ENCODE data around the gene PPARD. TPM values are rescaled to one million over a fixed set of nuclear protein-coding genes. Genes with fewer than 3 reads are reported as not detected.

PPARD gene
- total and polyA plus RNA-seq, 2 of the 13 experiments (the other 11 are each of a cell fraction or from before 2014, with no cell fraction given): 6.1 to 13.3 TPM

DNA sequence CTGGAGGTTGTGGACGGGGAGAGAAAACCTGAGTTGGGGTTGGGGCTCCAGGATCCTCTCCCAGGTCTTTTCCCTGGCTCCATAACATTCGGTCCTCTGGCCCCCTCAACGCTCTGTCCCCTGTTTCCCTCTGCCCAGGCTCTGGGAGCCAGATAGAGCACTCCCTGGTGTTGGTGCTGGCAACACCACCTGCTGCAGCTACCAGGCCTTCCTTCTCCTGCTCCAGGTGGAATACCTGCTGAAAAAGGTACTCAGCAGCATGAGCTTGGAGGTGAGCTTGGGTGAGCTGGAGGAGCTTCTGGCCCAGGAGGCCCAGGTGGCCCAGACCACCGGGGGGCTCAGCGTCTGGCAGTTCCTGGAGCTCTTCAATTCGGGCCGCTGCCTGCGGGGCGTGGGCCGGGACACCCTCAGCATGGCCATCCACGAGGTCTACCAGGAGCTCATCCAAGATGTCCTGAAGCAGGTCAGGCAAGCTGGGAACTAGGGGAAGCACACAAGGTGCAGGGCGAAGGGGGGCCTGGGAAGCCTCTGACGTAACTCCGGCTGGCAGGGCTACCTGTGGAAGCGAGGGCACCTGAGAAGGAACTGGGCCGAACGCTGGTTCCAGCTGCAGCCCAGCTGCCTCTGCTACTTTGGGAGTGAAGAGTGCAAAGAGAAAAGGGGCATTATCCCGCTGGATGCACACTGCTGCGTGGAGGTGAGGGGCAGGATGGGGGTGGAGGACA lies 30.1 kb upstream of the PPARD start:
- Histone ChIP-seq H3K79me2 (ENCODE audit: insufficient read depth, low read length) (no peaks in the 10 kb centered on the region), H3K9me3 (ENCODE audit: low read length) (no peaks in the 10 kb centered on the region), H3K36me3 (replicated peaks in 1 of 2; ENCODE audit: control insufficient read depth in 1 of 2, insufficient read depth in 2 of 2, low read length in 2 of 2) (no peaks in the 10 kb centered on the region), H3K27me3 (ENCODE audit: control insufficient read depth in 1 of 2, insufficient read depth in 2 of 2, low read length in 2 of 2) (no peaks in the 10 kb centered on the region), H2AFZ (ENCODE audit: low read length) (no peak overlapping the region), H3K27ac (ENCODE audit: extremely low read length, insufficient read depth, low read length) (no peak overlapping the region), H4K20me1 (ENCODE audit: insufficient read depth, low read length) (no peaks in the 10 kb centered on the region), H3K9ac (ENCODE audit: insufficient read depth, low read depth, low read length) (no peak overlapping the region), H3K4me2 (ENCODE audit: low read depth, low read length) (no peak overlapping the region), H3K4me1 (ENCODE audit: insufficient read depth, low read length) (peaks cover 3% of the 10 kb centered on the region), H3K4me3 (replicated peaks in 1 of 3; ENCODE audit: insufficient read depth in 1 of 3, low read depth in 2 of 3, low read length in 3 of 3) (no peak overlapping the region)
- FAIRE-seq (no peak), DNase-seq (ENCODE audit: low spot score) (no peak), ATAC-seq (peak; percentile 47; the same call in 2 of the 3 replicates)
- intact Hi-C loops (cut with micrococcal nuclease; ENCODE audit: unreplicated experiment) (no loop called here), in situ Hi-C loops (cut with HindIII; ENCODE audit: extremely low pct_ligation_motif_present, low pct_unique_long_range_greater_than_20kb) (loop anchor here (10.0 kb wide), 1 partner anchor 423 kb away; the partner anchor contains the start of gene ARMC12)
- ChIA-PET POLR2A (interaction anchor here (1.3 kb wide), 1 partner anchor 9 kb away, joined by 3 read pairs; no protein-coding TSS in a partner anchor), CTCF (ENCODE audit: low intra/inter-chr PET ratio, low total read pairs) (no interaction called here)
- WGBS (ENCODE audit: low lambda C conversion rate): 75% methylated on average over 12 of the region's 19 CpGs
- no TSS peak for BruUV-seq (replicated peaks)
- no peak for TF ChIP-seq TARDBP (CRISPR knock-in tag; IDR thresholded peaks at IDR 0.05)

- H2AFZ ChIP-seq (ENCODE audit: low read length): no peak overlapping the region
- H3K4me2 ChIP-seq (ENCODE audit: low read depth, low read length): no peak overlapping the region
- no peaks in the 10 kb centered on the region for H3K79me2 ChIP-seq (ENCODE audit: insufficient read depth, low read length)
- ChIA-PET CTCF (ENCODE audit: low intra/inter-chr PET ratio, low total read pairs) (no interaction called here), POLR2A (interaction anchor here (1.3 kb wide), 1 partner anchor 10 kb away, joined by 3 read pairs; no protein-coding TSS in a partner anchor)
- in situ Hi-C loops (cut with HindIII; ENCODE audit: extremely low pct_ligation_motif_present, low pct_unique_long_range_greater_than_20kb): loop anchor here (10.0 kb wide), 1 partner anchor 422 kb away; the partner anchor contains the start of gene ARMC12
- no peak overlapping the region for H3K9ac ChIP-seq (ENCODE audit: insufficient read depth, low read depth, low read length)
- H3K4me1 ChIP-seq (ENCODE audit: insufficient read depth, low read length): peaks cover 9% of the 10 kb centered on the region
- H3K27me3 ChIP-seq (ENCODE audit: control insufficient read depth in 1 of 2, insufficient read depth in 2 of 2, low read length in 2 of 2): no peaks in the 10 kb centered on the region
- no TSS peak for BruUV-seq (replicated peaks)
- no peak overlapping the region for H3K4me3 ChIP-seq (replicated peaks in 1 of 3; ENCODE audit: insufficient read depth in 1 of 3, low read depth in 2 of 3, low read length in 3 of 3)
- 50% methylated on average over 2 of the region's 2 CpGs for WGBS (ENCODE audit: low lambda C conversion rate)
- intact Hi-C loops (cut with micrococcal nuclease; ENCODE audit: unreplicated experiment): no loop called here
- TF ChIP-seq MAFK (conservative IDR thresholded peaks at IDR 0.05 in 1 of 2, IDR thresholded peaks at IDR 0.05 in 1 of 2; ENCODE audit: low read length in 2 of 2) (0 out of 4 replicates have a peak, but pooled peaks of 1 of the 2 experiments have one; percentile 1), ZNF589 (CRISPR knock-in tag; conservative IDR thresholded peaks at IDR 0.05) (no peak), HNRNPK (IDR thresholded peaks at IDR 0.05; ENCODE audit: low read depth, low read length, poor library complexity, severe bottlenecking) (peak; percentile 34)
- TF ChIP-seq, protein P1, sequence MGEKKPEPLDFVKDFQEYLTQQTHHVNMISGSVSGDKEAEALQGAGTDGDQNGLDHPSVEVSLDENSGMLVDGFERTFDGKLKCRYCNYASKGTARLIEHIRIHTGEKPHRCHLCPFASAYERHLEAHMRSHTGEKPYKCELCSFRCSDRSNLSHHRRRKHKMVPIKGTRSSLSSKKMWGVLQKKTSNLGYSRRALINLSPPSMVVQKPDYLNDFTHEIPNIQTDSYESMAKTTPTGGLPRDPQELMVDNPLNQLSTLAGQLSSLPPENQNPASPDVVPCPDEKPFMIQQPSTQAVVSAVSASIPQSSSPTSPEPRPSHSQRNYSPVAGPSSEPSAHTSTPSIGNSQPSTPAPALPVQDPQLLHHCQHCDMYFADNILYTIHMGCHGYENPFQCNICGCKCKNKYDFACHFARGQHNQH (CRISPR knock-in tag; IDR thresholded peaks at IDR 0.05): no peak
- DNase-seq (ENCODE audit: low spot score) (no peak), ATAC-seq (no peak), FAIRE-seq (no peak)
- H3K9me3 ChIP-seq (ENCODE audit: low read length): no peaks in the 10 kb centered on the region
- H4K20me1 ChIP-seq (ENCODE audit: insufficient read depth, low read length): no peaks in the 10 kb centered on the region
- H3K27ac ChIP-seq (ENCODE audit: extremely low read length, insufficient read depth, low read length): no peak overlapping the region
- H3K36me3 ChIP-seq (replicated peaks in 1 of 2; ENCODE audit: control insufficient read depth in 1 of 2, insufficient read depth in 2 of 2, low read length in 2 of 2): no peaks in the 10 kb centered on the region
These were observed 29.6 kb upstream of the PPARD start for GRCh38 chr6:35312807-35313206.

Measured in HepG2 (cell line).